GM21447 (cell line): Measurements from ENCODE around the gene CEMP1.
A peak's percentile ranks its signal among the peaks of the same experiment; 100 is the strongest.

Experiments
- ATAC-seq: cut with Tn5 transposase; IDR thresholded peaks from one replicate; pipeline ENCODE4 v1.9.1; 2021; ENCODE audit not compliant: unreplicated experiment

The CEMP1 gene

GRCh38 chr16:2520784-2521531 lies 10.2 kb downstream of the CEMP1 start:
- no peak for ATAC-seq

GRCh38 chr16:2520097-2520783 lies 11.0 kb downstream of the CEMP1 start, which contains the start of gene AMDHD2:
TSS of gene AMDHD2 (plus strand) at chr16:2520371. CDS start at chr16:2520459, 88 bp downstream.
- ATAC-seq: no peak

- no peak for ATAC-seq
These were observed 11.5 kb downstream of the CEMP1 start for GRCh38 chr16:2519711-2520080.

GRCh38 chr16:2518823-2519710 lies 12.1 kb downstream of the CEMP1 start:
- no peak for ATAC-seq

- ATAC-seq: no peak
These were observed 13.1 kb downstream of the CEMP1 start for GRCh38 chr16:2517954-2518605.

- no peak for ATAC-seq
These were observed 14.6 kb downstream of the CEMP1 start for GRCh38 chr16:2516391-2517240.

GRCh38 chr16:2515180-2515851 lies 15.9 kb downstream of the CEMP1 start:
- ATAC-seq: no peak

- ATAC-seq: no peak
These were observed 16.7 kb downstream of the CEMP1 start for GRCh38 chr16:2514333-2515179.

- ATAC-seq: peak; percentile 66
These were observed 17.5 kb downstream of the CEMP1 start, which contains the start of gene ATP6V0C for GRCh38 chr16:2513405-2514332. TSS of gene ATP6V0C (plus strand) at chr16:2513952. CDS start at chr16:2514104, 152 bp downstream.

- no peak for ATAC-seq
These were observed 18.3 kb downstream of the CEMP1 start for GRCh38 chr16:2512735-2513404.

GRCh38 chr16:2511996-2512734 lies 19.0 kb downstream of the CEMP1 start:
- ATAC-seq: no peak

- ATAC-seq: no peak
These were observed 19.9 kb downstream of the CEMP1 start for GRCh38 chr16:2511128-2511800.

- no peak for ATAC-seq
These were observed 22.3 kb downstream of the CEMP1 start for GRCh38 chr16:2508722-2509400.

GRCh38 chr16:2507665-2508064 lies 23.5 kb downstream of the CEMP1 start:
- ATAC-seq: peak; percentile 9

GRCh38 chr16:2507052-2507659 lies 24.1 kb downstream of the CEMP1 start:
- ATAC-seq: peak; percentile 77
